ENCODE results near the gene TOLLIP.

- TF ChIP-seq, protein P1, sequence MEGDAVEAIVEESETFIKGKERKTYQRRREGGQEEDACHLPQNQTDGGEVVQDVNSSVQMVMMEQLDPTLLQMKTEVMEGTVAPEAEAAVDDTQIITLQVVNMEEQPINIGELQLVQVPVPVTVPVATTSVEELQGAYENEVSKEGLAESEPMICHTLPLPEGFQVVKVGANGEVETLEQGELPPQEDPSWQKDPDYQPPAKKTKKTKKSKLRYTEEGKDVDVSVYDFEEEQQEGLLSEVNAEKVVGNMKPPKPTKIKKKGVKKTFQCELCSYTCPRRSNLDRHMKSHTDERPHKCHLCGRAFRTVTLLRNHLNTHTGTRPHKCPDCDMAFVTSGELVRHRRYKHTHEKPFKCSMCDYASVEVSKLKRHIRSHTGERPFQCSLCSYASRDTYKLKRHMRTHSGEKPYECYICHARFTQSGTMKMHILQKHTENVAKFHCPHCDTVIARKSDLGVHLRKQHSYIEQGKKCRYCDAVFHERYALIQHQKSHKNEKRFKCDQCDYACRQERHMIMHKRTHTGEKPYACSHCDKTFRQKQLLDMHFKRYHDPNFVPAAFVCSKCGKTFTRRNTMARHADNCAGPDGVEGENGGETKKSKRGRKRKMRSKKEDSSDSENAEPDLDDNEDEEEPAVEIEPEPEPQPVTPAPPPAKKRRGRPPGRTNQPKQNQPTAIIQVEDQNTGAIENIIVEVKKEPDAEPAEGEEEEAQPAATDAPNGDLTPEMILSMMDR (IDR thresholded peaks at IDR 0.05; ENCODE audit: insufficient read depth, low read length): no peak
- no peak for TF ChIP-seq REST (IDR thresholded peaks at IDR 0.05; ENCODE audit: insufficient replicate concordance, low read depth)
- no peak for TF ChIP-seq POLR2AphosphoS5 (IDR thresholded peaks at IDR 0.05; ENCODE audit: low read depth)
- TF ChIP-seq GABPA (IDR thresholded peaks at IDR 0.05; ENCODE audit: low read depth): no peak
- TF ChIP-seq SPI1 (IDR thresholded peaks at IDR 0.05; ENCODE audit: borderline replicate concordance, low read depth): no peak
Measured at GRCh38 chr11:1301220-1302000, 8.0 kb downstream of the TOLLIP start.
